PC-9 (cell line): Measurements from ENCODE around the gene EYS. TPM values are rescaled to one million over a fixed set of nuclear protein-coding genes. Genes with fewer than 3 reads are reported as not detected.

Experiments
- BruUV-seq: library from RNA; stranded (reverse); fragments of 400-500 nt; replicated peaks from 2 replicates; lab custom pipeline; 2021; lab: Mats Ljungman, UMichigan
- CTCF ChIA-PET: fragments of 300-600 bp; sonication (Branson Sonifier 250); formaldehyde crosslinking; loops from one replicate; lab custom pipeline; 2022; ENCODE audit warnings: antibody characterized with exemption; lab: Charles Lee
- POLR2A ChIA-PET: fragments of 300-600 bp; sonication (Branson Sonifier 250); formaldehyde crosslinking; loops from one replicate; lab custom pipeline; 2022; ENCODE audit warnings: antibody characterized with exemption; ENCODE audit not compliant: unreplicated experiment; lab: Charles Lee
- DNase-seq, 2 experiments: peaks; one replicate each; pipeline versions ENCODE4 v3.0.0 to v3.0.0-alpha.2; 2015 to 2022; ENCODE audit warnings: mixed read lengths in 1 of 2
- H2AFZ ChIP-seq: fragments of 200-600 bp; sonication (generic); 2 replicates; pipeline ENCODE4 v1.8.1; 2017; ENCODE audit warnings: antibody characterized with exemption
- H3F3A ChIP-seq: fragments of 200-600 bp; sonication (generic); 2 replicates; pipeline ENCODE4 v1.8.1; 2017; ENCODE audit warnings: antibody characterized with exemption, mild to moderate bottlenecking, low read depth; ENCODE audit not compliant: insufficient read depth
- H3K27ac ChIP-seq: fragments of 200-600 bp; sonication (generic); 2 replicates; pipeline ENCODE4 v1.6.1; 2016; ENCODE audit warnings: mixed run types
- H3K27me3 ChIP-seq: fragments of 200-600 bp; sonication (generic); 2 replicates; pipeline ENCODE4 v1.6.1; 2016; ENCODE audit warnings: low read depth, mixed run types; ENCODE audit not compliant: insufficient read depth
- H3K36me3 ChIP-seq: fragments of 200-600 bp; sonication (generic); 2 replicates; pipeline ENCODE4 v1.6.1; 2016; ENCODE audit warnings: low read depth, mixed run types
- H3K4me1 ChIP-seq: fragments of 200-600 bp; sonication (generic); replicated peaks from 2 replicates; pipeline ENCODE4 v1.6.1; 2016; ENCODE audit warnings: mixed run types; ENCODE audit not compliant: insufficient read depth
- H3K4me2 ChIP-seq: fragments of 200-600 bp; sonication (generic); 2 replicates; pipeline ENCODE4 v1.6.1; 2017; ENCODE audit warnings: mixed run types
- H3K4me3 ChIP-seq: fragments of 200-600 bp; sonication (generic); 2 replicates; pipeline ENCODE4 v1.6.1; 2016; ENCODE audit warnings: mixed run types
- H3K79me2 ChIP-seq: fragments of 200-600 bp; sonication (generic); 2 replicates; pipeline ENCODE4 v1.6.1; 2017; ENCODE audit warnings: low read depth, mixed run types
- H3K9me2 ChIP-seq: fragments of 200-600 bp; sonication (generic); 2 replicates; pipeline ENCODE4 v1.8.1; 2017; ENCODE audit warnings: mild to moderate bottlenecking; ENCODE audit not compliant: insufficient read depth
- H3K9me3 ChIP-seq: fragments of 200-600 bp; sonication (generic); 2 replicates; pipeline ENCODE4 v1.8.1; 2016; ENCODE audit warnings: low read depth; ENCODE audit not compliant: insufficient read depth
- H4K20me1 ChIP-seq: fragments of 200-600 bp; sonication (generic); 2 replicates; pipeline ENCODE4 v1.8.1; 2017; ENCODE audit not compliant: insufficient read depth
- CTCF ChIP-seq: fragments of 200-600 bp; sonication (generic); conservative IDR thresholded peaks from 2 replicates; pipeline ENCODE4 v1.6.1; 2017; ENCODE audit warnings: mixed run types, antibody characterized with exemption, mild to moderate bottlenecking, moderate library complexity
- EZH2 ChIP-seq: fragments of 200-600 bp; sonication (generic); IDR thresholded peaks from 2 replicates; pipeline ENCODE4 v1.8.0; 2017; ENCODE audit warnings: antibody characterized with exemption, low read depth
- intact Hi-C: fragments of 100-400 bp; cut with micrococcal nuclease; formaldehyde crosslinking; loops from one replicate; pipeline ENCODE4 v1.10.0; 2022; ENCODE audit not compliant: unreplicated experiment
- total RNA-seq: library from RNA; stranded (reverse); gene quantifications from 2 replicates; pipeline ENCODE4 v1.2.3, GENCODE V29; 2021

Gene EYS
- total RNA-seq, 1 experiment from 2014 or later: not detected

DNA sequence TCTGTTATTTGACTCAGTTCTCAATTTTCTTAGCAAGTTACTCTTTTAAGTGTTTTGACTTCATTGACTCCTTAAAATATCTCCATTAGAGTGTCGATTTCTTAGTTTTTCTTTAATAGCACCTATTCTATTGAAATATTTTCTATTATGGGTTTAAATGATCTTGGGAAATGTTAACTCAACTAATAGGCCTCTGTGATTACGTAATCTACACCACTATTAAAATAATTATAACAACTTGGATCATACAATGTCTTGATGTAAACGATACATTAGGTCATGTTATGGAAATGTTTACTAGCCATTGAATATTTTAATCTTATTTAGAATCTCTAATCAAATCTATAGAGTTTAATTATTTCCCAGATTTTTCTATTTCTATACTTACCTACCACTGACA, 550.0 kb downstream of the EYS start:
- Histone ChIP-seq H3K27ac (no peak overlapping the region), H3K36me3 (no peaks in the 10 kb centered on the region), H2AFZ (no peak overlapping the region), H3K27me3 (no peaks in the 10 kb centered on the region), H3K79me2 (no peaks in the 10 kb centered on the region), H3K9me2 (no peaks in the 10 kb centered on the region; the same call in 1 of the 2 replicates), H3K4me2 (no peak overlapping the region), H4K20me1 (no peaks in the 10 kb centered on the region), H3F3A (no peaks in the 10 kb centered on the region), H3K4me1 (no peaks in the 10 kb centered on the region), H3K4me3 (no peak overlapping the region), H3K9me3 (no peaks in the 10 kb centered on the region)
- ChIA-PET POLR2A (no interaction called here), CTCF (no interaction called here)
- no peak for DNase-seq
- TF ChIP-seq CTCF: no peak
- TF ChIP-seq EZH2: no peak
- intact Hi-C loops: no loop called here
- BruUV-seq: no TSS peak

- no peak for TF ChIP-seq EZH2
- no peak for TF ChIP-seq CTCF
- H3K4me2 ChIP-seq: no peak overlapping the region
- no peaks in the 10 kb centered on the region for H3K36me3 ChIP-seq
- CTCF ChIA-PET: no interaction called here
- no peak overlapping the region for H3K4me3 ChIP-seq
- H3F3A ChIP-seq: no peaks in the 10 kb centered on the region
- no peaks in the 10 kb centered on the region for H3K27me3 ChIP-seq
- no peaks in the 10 kb centered on the region for H3K79me2 ChIP-seq
- no TSS peak for BruUV-seq
- no peaks in the 10 kb centered on the region for H3K9me2 ChIP-seq
- intact Hi-C loops: no loop called here
- H3K9me3 ChIP-seq: no peaks in the 10 kb centered on the region
- H4K20me1 ChIP-seq: no peaks in the 10 kb centered on the region
- no peak overlapping the region for H2AFZ ChIP-seq
- DNase-seq: no peak
- no peaks in the 10 kb centered on the region for H3K4me1 ChIP-seq
- no peak overlapping the region for H3K27ac ChIP-seq
- POLR2A ChIA-PET: no interaction called here
These were observed 551.9 kb downstream of the EYS start for GRCh38 chr6:65155083-65155482.

- H3K4me1 ChIP-seq: no peaks in the 10 kb centered on the region
- H3K9me3 ChIP-seq: no peaks in the 10 kb centered on the region
- no peak overlapping the region for H3K4me3 ChIP-seq
- DNase-seq: no peak
- TF ChIP-seq CTCF: no peak
- H2AFZ ChIP-seq: no peak overlapping the region
- H3K9me2 ChIP-seq: no peaks in the 10 kb centered on the region
- no peaks in the 10 kb centered on the region for H4K20me1 ChIP-seq
- no peaks in the 10 kb centered on the region for H3F3A ChIP-seq
- no peaks in the 10 kb centered on the region for H3K27me3 ChIP-seq
- intact Hi-C loops: no loop called here
- H3K27ac ChIP-seq: no peak overlapping the region
- H3K79me2 ChIP-seq: no peaks in the 10 kb centered on the region
- no peaks in the 10 kb centered on the region for H3K36me3 ChIP-seq
- H3K4me2 ChIP-seq: no peak overlapping the region
- ChIA-PET POLR2A (no interaction called here), CTCF (no interaction called here)
- BruUV-seq: no TSS peak
These were observed 557.2 kb downstream of the EYS start for GRCh38 chr6:65149841-65150240.
